H9 (cell line): Measurements from ENCODE around the gene DYRK3. TPM values are rescaled to one million over a fixed set of nuclear protein-coding genes. Genes with fewer than 3 reads are reported as not detected.

Experiments
- DNase-seq: peaks from one replicate; pipeline ENCODE4 v3.0.0-alpha.2; 2017
- H2AFZ ChIP-seq: one replicate; pipeline ENCODE4 v1.6.1; 2013; ENCODE audit warnings: mild to moderate bottlenecking, low read length, control low read depth, moderate library complexity
- H2AK5ac ChIP-seq: 2 replicates; pipeline ENCODE4 v1.6.1; 2013; ENCODE audit warnings: low read length, control low read depth, mixed read lengths; ENCODE audit not compliant: insufficient read length
- H2BK120ac ChIP-seq: one replicate; pipeline ENCODE4 v1.6.1; 2013; ENCODE audit warnings: low read depth, mild to moderate bottlenecking, low read length, control low read depth, inconsistent platforms; ENCODE audit not compliant: poor library complexity, severe bottlenecking
- H2BK12ac ChIP-seq: 2 replicates; pipeline ENCODE4 v1.6.1; 2013; ENCODE audit warnings: low read length, control low read depth, mixed read lengths, low read depth; ENCODE audit not compliant: insufficient read length
- H2BK15ac ChIP-seq: 2 replicates; pipeline ENCODE4 v1.6.1; 2013; ENCODE audit warnings: low read depth, low read length, control low read depth
- H2BK20ac ChIP-seq: one replicate; pipeline ENCODE4 v1.6.1; 2013; ENCODE audit warnings: low read depth, mild to moderate bottlenecking, low read length, control low read depth, inconsistent platforms; ENCODE audit not compliant: poor library complexity, severe bottlenecking
- H2BK5ac ChIP-seq: 2 replicates; pipeline ENCODE4 v1.6.1; 2013; ENCODE audit warnings: low read length, control low read depth, mixed read lengths; ENCODE audit not compliant: insufficient read length
- H3K14ac ChIP-seq: 2 replicates; pipeline ENCODE4 v1.6.1; 2013; ENCODE audit warnings: low read length, control low read depth; ENCODE audit not compliant: insufficient read depth
- H3K18ac ChIP-seq: 2 replicates; pipeline ENCODE4 v1.6.1; 2013; ENCODE audit warnings: low read depth, mild to moderate bottlenecking, mixed read lengths, low read length, control low read depth; ENCODE audit not compliant: insufficient read length
- H3K23ac ChIP-seq: 2 replicates; pipeline ENCODE4 v1.6.1; 2013; ENCODE audit warnings: low read length, control low read depth, mixed read lengths, low read depth; ENCODE audit not compliant: insufficient read length
- H3K23me2 ChIP-seq: 2 replicates; pipeline ENCODE4 v1.6.1; 2013; ENCODE audit warnings: low read depth, mild to moderate bottlenecking, mixed read lengths, low read length, control low read depth; ENCODE audit not compliant: insufficient read length, poor library complexity, severe bottlenecking
- H3K27ac ChIP-seq: 2 replicates; pipeline ENCODE4 v1.5.1; 2013; ENCODE audit warnings: low read length, control low read depth, mixed read lengths, low read depth; ENCODE audit not compliant: insufficient read length
- H3K27me3 ChIP-seq: 2 replicates; pipeline ENCODE4 v1.6.1; 2013; ENCODE audit warnings: low read length, control low read depth, inconsistent platforms; ENCODE audit not compliant: insufficient read depth
- H3K4ac ChIP-seq: 2 replicates; pipeline ENCODE4 v1.6.1; 2013; ENCODE audit warnings: low read depth, mild to moderate bottlenecking, control low read depth, inconsistent platforms, low read length, moderate library complexity
- H3K4me1 ChIP-seq: 2 replicates; pipeline ENCODE4 v1.6.1; 2013; ENCODE audit warnings: low read length, control low read depth, inconsistent platforms; ENCODE audit not compliant: insufficient read depth
- H3K4me2 ChIP-seq: 2 replicates; pipeline ENCODE4 v1.6.1; 2013; ENCODE audit warnings: low read length, control low read depth, mixed read lengths; ENCODE audit not compliant: insufficient read length, insufficient read depth
- H3K56ac ChIP-seq: 2 replicates; pipeline ENCODE4 v1.6.1; 2013; ENCODE audit warnings: low read depth, mild to moderate bottlenecking, mixed read lengths, low read length, control low read depth; ENCODE audit not compliant: insufficient read length
- H3K79me1 ChIP-seq: 2 replicates; pipeline ENCODE4 v1.6.1; 2013; ENCODE audit warnings: low read depth, mild to moderate bottlenecking, moderate library complexity, low read length, control low read depth, inconsistent platforms; ENCODE audit not compliant: insufficient read depth, poor library complexity, severe bottlenecking
- H3K79me2 ChIP-seq: 2 replicates; pipeline ENCODE4 v1.6.1; 2013; ENCODE audit warnings: low read length, control low read depth, inconsistent platforms; ENCODE audit not compliant: insufficient read depth
- H3K9ac ChIP-seq: 2 replicates; pipeline ENCODE4 v1.6.1; 2013; ENCODE audit warnings: low read length, control low read depth, mixed read lengths; ENCODE audit not compliant: insufficient read length; ENCODE audit errors: extremely low read depth
- H3K9me3 ChIP-seq: one replicate; pipeline ENCODE4 v1.6.1; 2013; ENCODE audit warnings: low read depth, low read length, inconsistent platforms; ENCODE audit not compliant: control insufficient read depth
- H3T11ph ChIP-seq: one replicate; pipeline ENCODE4 v1.6.1; 2013; ENCODE audit warnings: mild to moderate bottlenecking, low read length, control low read depth, inconsistent platforms
- H4K20me1 ChIP-seq: one replicate; pipeline ENCODE4 v1.6.1; 2013; ENCODE audit not compliant: control insufficient read depth, insufficient read length, insufficient read depth
- H4K5ac ChIP-seq: 2 replicates; pipeline ENCODE4 v1.6.1; 2013; ENCODE audit warnings: low read depth, mild to moderate bottlenecking, mixed read lengths, low read length, control low read depth; ENCODE audit not compliant: insufficient read length
- H4K8ac ChIP-seq: replicated peaks from 2 replicates; pipeline ENCODE4 v1.6.1; 2013; ENCODE audit warnings: low read length, control low read depth, mixed read lengths, low read depth; ENCODE audit not compliant: insufficient read length
- H4K91ac ChIP-seq: 2 replicates; pipeline ENCODE4 v1.6.1; 2013; ENCODE audit warnings: low read depth, mild to moderate bottlenecking, moderate library complexity, mixed read lengths, low read length, control low read depth; ENCODE audit not compliant: insufficient read length
- H3K27ac Mint-ChIP-seq, 3 experiments: 2 replicates in 2 of 3; 3 replicates in 1 of 3; pipeline ENCODE4 v1.8.0; 2020 to 2021; ENCODE audit warnings: mixed read lengths in 3 of 3, mild to moderate bottlenecking in 1 of 3, moderate library complexity in 1 of 3
- H3K27me3 Mint-ChIP-seq: 2 replicates; pipeline ENCODE4 v1.8.0; 2021; ENCODE audit warnings: low read depth, mild to moderate bottlenecking, moderate library complexity, mixed read lengths
- H3K36me3 Mint-ChIP-seq, 3 experiments: 2 replicates in 2 of 3; 3 replicates in 1 of 3; pipeline ENCODE4 v1.8.0; 2020 to 2021; ENCODE audit warnings: low read depth in 3 of 3, mixed read lengths in 3 of 3; ENCODE audit not compliant: insufficient read depth in 1 of 3
- H3K4me1 Mint-ChIP-seq, 2 experiments: 2 replicates each; pipeline ENCODE4 v1.8.0; 2020; ENCODE audit warnings: mixed read lengths in 2 of 2
- H3K4me3 Mint-ChIP-seq, 2 experiments: 2 replicates in 1 of 2; 3 replicates in 1 of 2; pipeline ENCODE4 v1.8.0; 2020 to 2021; ENCODE audit warnings: mild to moderate bottlenecking in 2 of 2, mixed read lengths in 2 of 2, moderate library complexity in 1 of 2
- H3K9me3 Mint-ChIP-seq, 2 experiments: 2 replicates in 1 of 2; 3 replicates in 1 of 2; pipeline ENCODE4 v1.8.0; 2020; ENCODE audit warnings: mild to moderate bottlenecking in 2 of 2, mixed read lengths in 2 of 2, moderate library complexity in 1 of 2
- WGBS: extraction: QIAGEN DNeasy Blood & Tissue Kit; methylation state at CpG from one replicate; pipeline ENCODE4 v1.1.7; 2013; ENCODE audit warnings: missing lambda C conversion rate, low lambda C conversion rate, mixed read lengths; ENCODE audit not compliant: insufficient read length; ENCODE audit errors: extremely low coverage; 5-methylcytosine and 5-hydroxymethylcytosine counted together
- total RNA-seq: library from RNA; stranded (reverse); gene quantifications from 2 replicates; pipeline ENCODE4 v1.2.1, GENCODE V29; 2021
- TF ChIP-seq, protein P1 (sequence below): fragments of 200-600 bp; sonication (generic); conservative IDR thresholded peaks from 3 replicates; pipeline ENCODE4 v1.8.0; 2021; ENCODE audit warnings: antibody characterized with exemption, mild to moderate bottlenecking

DYRK3 gene
- total RNA-seq, 1 experiment from 2014 or later: 4.7 TPM

DNA sequence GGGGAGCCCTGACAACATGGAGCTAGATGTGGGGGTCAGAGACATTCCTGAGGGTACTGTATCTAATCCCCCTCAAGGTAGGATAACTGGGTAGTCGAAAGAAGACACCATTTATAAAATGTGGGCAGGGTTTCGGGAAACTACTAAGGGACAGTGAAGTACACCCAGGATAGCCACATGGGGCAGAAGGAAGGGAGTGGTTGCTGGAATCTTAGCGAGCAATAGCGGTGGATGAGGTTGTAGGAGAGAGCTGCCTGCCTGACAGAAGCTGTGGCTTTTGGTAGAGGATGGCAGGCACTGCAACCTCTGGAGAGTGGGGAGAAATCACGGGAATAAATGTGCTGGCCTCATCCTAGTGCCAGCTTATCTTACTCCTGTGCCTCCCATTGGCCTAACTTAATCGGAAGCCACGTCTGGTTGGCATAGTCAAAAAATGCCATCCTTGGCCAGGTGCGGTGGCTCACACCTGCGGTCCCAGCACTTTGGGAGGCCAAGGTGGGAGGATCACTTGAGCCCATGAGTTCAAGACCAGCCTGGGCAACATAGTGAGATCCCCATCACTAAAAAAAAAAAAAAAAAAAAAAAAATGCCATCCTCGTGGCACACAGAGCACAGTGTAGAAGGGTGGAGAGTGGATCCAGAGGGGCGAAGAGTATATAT, 26.0 kb downstream of the DYRK3 start:
- Histone ChIP-seq H2BK15ac (no peak overlapping the region), H3T11ph (no peak overlapping the region), H2BK12ac (no peak overlapping the region), H3K14ac (no peak overlapping the region), H2AK5ac (no peak overlapping the region), H3K56ac (no peak overlapping the region), H4K91ac (no peak overlapping the region), H3K18ac (no peak overlapping the region), H4K5ac (no peak overlapping the region), H3K23me2 (peaks cover 3% of the 10 kb centered on the region), H3K4ac (no peak overlapping the region), H4K20me1 (no peaks in the 10 kb centered on the region), H2BK120ac (no peak overlapping the region), H3K4me1 (peaks cover 4% of the 10 kb centered on the region), H3K79me2 (no peaks in the 10 kb centered on the region), H2AFZ (no peak overlapping the region), H3K9ac (no peak overlapping the region), H3K9me3 (no peaks in the 10 kb centered on the region), H3K27ac (no peak overlapping the region), H4K8ac (no peak overlapping the region), H2BK5ac (no peak overlapping the region), H2BK20ac (no peak overlapping the region), H3K79me1 (no peaks in the 10 kb centered on the region), H3K23ac (no peak overlapping the region), H3K4me2 (no peak overlapping the region), H3K27me3 (peaks cover 8% of the 10 kb centered on the region; the same call in 1 of the 2 replicates)
- H3K4me1 Mint-ChIP-seq: peaks cover 16 to 22% of the 10 kb centered on the region in 2 experiments
- WGBS: no CpG with 5 or more reads among the region's 11 CpGs
- TF ChIP-seq, protein P1, sequence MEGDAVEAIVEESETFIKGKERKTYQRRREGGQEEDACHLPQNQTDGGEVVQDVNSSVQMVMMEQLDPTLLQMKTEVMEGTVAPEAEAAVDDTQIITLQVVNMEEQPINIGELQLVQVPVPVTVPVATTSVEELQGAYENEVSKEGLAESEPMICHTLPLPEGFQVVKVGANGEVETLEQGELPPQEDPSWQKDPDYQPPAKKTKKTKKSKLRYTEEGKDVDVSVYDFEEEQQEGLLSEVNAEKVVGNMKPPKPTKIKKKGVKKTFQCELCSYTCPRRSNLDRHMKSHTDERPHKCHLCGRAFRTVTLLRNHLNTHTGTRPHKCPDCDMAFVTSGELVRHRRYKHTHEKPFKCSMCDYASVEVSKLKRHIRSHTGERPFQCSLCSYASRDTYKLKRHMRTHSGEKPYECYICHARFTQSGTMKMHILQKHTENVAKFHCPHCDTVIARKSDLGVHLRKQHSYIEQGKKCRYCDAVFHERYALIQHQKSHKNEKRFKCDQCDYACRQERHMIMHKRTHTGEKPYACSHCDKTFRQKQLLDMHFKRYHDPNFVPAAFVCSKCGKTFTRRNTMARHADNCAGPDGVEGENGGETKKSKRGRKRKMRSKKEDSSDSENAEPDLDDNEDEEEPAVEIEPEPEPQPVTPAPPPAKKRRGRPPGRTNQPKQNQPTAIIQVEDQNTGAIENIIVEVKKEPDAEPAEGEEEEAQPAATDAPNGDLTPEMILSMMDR: no peak
- H3K9me3 Mint-ChIP-seq: no peaks in the 10 kb centered on the region
- H3K36me3 Mint-ChIP-seq: no peaks in the 10 kb centered on the region; a peak in 1 of 7 replicates
- H3K4me3 Mint-ChIP-seq: no peak overlapping the region
- peaks cover 82% of the 10 kb centered on the region for H3K27me3 Mint-ChIP-seq
- no peak for DNase-seq
- no peak overlapping the region for H3K27ac Mint-ChIP-seq
